Esophagus (tissue), 2 donors: ENCODE data around the gene QSOX2. TPM values are rescaled to one million over a fixed set of nuclear protein-coding genes. Genes with fewer than 3 reads are reported as not detected.

Experiments used
- H3K27ac ChIP-seq, 2 donors: one replicate each; pipeline ENCODE4 v1.5.1; 2013; ENCODE audit warnings: low read depth in 2 of 2, mild to moderate bottlenecking in 2 of 2, inconsistent platforms in 1 of 2, low read length in 1 of 2, moderate library complexity in 1 of 2
- H3K27me3 ChIP-seq, 2 donors: one replicate each; pipeline ENCODE4 v1.6.1; 2013; ENCODE audit warnings: low read length in 2 of 2, control low read depth in 1 of 2, mild to moderate bottlenecking in 1 of 2; ENCODE audit not compliant: insufficient read depth in 2 of 2, control insufficient read depth in 1 of 2
- H3K36me3 ChIP-seq, 2 donors: one replicate each; pipeline ENCODE4 v1.6.1; 2013; ENCODE audit warnings: low read length in 1 of 2; ENCODE audit not compliant: control insufficient read depth in 2 of 2, insufficient read depth in 2 of 2
- H3K4me1 ChIP-seq, 2 donors: one replicate each; pipeline ENCODE4 v1.6.1; 2013; ENCODE audit warnings: low read length in 1 of 2; ENCODE audit not compliant: control insufficient read depth in 2 of 2, insufficient read depth in 2 of 2
- H3K4me3 ChIP-seq, 2 donors: one replicate each; pipeline ENCODE4 v1.5.1; 2013; ENCODE audit warnings: low read length in 2 of 2, mild to moderate bottlenecking in 2 of 2, low read depth in 1 of 2, moderate library complexity in 1 of 2
- H3K9me3 ChIP-seq, 2 donors: one replicate each; pipeline ENCODE4 v1.6.1; 2013; ENCODE audit warnings: mild to moderate bottlenecking in 2 of 2, low read depth in 1 of 2, low read length in 1 of 2, moderate library complexity in 1 of 2; ENCODE audit not compliant: control insufficient read depth in 2 of 2, insufficient read depth in 1 of 2
- WGBS, 2 donors: extraction: QIAGEN DNeasy Blood & Tissue Kit; methylation state at CpG; one replicate each; pipeline ENCODE4 v1.1.7; 2013; 5-methylcytosine and 5-hydroxymethylcytosine counted together
- polyA plus RNA-seq, 2 donors: library from polyadenylated mRNA; stranded (reverse); fragments of 200-250 nt; gene quantifications; one replicate each; pipeline ENCODE4 v1.2.3, GENCODE V29; 2013
- donor health status: healthy with polysubstance abuse.
- donor health status: Bipolar disorder and iron deficiency.

The QSOX2 gene
- polyA plus RNA-seq, 2 donors: 2.6 to 3.6 TPM

DNA sequence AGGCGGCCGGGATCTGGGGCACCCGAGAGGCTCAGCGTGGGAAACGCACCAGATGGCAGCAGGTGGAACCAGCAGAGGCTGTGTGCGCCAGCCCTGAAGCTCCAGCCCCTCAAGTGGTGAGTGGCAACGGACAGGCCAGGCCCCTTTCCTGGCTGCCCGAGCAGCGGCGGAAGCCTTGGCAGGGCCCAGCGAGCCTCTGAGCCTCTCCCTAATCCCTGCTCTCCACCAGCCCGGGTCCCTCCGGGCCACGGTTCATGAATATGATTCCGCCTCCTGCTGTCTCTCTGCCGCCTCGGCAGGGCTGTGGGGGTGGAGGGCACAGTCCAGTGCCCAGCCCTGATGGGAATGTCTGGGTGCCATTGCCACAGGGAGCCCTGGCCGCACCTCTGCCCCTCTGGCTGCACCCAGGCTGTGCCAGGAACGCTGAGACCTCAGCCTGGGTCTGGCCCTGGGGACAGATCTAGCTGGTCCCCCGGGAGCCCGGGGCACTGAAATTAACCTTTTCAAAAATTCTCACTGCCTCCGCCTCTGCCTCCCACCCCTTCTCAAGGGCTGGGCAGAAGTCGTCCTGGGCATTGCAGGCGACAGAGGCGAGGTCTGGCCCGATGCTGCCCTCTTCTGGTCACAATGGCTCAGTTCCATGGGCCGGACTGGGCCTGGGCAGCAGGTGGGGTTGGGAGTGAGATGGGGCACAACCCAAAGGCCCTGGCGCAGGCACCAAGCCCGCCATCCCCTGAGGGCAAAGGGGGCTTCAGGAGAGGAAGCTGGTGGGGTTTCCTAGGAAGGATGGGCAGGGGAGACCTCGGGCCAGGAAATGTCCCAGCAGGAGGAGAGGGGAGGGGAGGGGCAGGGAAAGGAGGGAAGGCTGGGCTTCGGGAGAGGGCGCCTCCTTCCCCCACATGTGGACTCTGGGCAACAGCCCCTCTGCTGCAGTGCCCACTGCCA lies 38.0 kb upstream of the QSOX2 start:
- WGBS, 2 donors: 12 to 17% methylated on average over 31 of the region's 32 CpGs
- no peak overlapping the region for H3K4me3 ChIP-seq
- H3K27ac ChIP-seq: no peak overlapping the region
- H3K4me1 ChIP-seq: no peaks in the 10 kb centered on the region
- H3K36me3 ChIP-seq: no peaks in the 10 kb centered on the region
- no peaks in the 10 kb centered on the region for H3K27me3 ChIP-seq
- H3K9me3 ChIP-seq: peaks cover 0 to 3% of the 10 kb centered on the region in 2 donors

DNA sequence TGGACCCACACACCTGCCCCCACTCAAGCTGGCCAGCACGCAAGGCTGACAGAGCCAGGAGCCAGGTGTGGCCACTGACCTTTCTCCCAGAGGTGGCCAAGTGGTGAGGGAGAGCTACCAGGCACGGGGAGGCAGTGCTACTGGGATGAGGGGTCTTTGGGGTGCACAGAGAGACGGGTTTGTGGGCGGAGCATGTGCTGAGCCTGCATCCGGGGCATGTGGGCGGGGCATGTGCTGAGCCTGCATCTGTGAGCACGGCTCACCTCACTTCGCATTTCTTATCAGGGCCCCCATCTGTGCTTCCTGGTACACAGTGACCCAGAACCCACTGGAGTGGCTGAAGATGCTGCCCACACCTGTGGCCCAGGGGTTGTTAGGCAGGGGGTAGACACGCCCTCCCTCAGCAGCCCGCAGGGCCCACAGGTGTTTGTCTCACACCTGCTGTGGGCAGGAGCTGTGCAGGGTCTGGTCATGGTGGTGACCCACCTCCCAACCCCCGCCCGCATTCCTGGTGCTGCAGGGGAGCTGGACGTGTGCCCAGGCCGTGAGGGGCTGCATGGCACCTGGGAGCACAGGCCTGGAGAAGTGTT lies 36.8 kb upstream of the QSOX2 start:
- Histone ChIP-seq H3K27me3 (no peaks in the 10 kb centered on the region), H3K27ac (no peak overlapping the region)
- 50 to 58% methylated on average over 14 of the region's 14 CpGs for WGBS, 2 donors

GRCh38 chr9:136281421-136282271 lies 36.0 kb upstream of the QSOX2 start:
- H3K9me3 ChIP-seq: no peaks in the 10 kb centered on the region
- no peaks in the 10 kb centered on the region for H3K4me1 ChIP-seq
- no peaks in the 10 kb centered on the region for H3K36me3 ChIP-seq
- no peaks in the 10 kb centered on the region for H3K27me3 ChIP-seq
- WGBS, 2 donors: 85 to 89% methylated on average over 39 of the region's 39 CpGs
- no peak overlapping the region for H3K4me3 ChIP-seq
- H3K27ac ChIP-seq: no peak overlapping the region

More for the DNA sequence above, 36.8 kb upstream of the QSOX2 start:
- Histone ChIP-seq H3K36me3 (no peaks in the 10 kb centered on the region), H3K9me3 (peaks cover 0 to 3% of the 10 kb centered on the region in 2 donors), H3K4me3 (no peak overlapping the region), H3K4me1 (no peaks in the 10 kb centered on the region)

DNA sequence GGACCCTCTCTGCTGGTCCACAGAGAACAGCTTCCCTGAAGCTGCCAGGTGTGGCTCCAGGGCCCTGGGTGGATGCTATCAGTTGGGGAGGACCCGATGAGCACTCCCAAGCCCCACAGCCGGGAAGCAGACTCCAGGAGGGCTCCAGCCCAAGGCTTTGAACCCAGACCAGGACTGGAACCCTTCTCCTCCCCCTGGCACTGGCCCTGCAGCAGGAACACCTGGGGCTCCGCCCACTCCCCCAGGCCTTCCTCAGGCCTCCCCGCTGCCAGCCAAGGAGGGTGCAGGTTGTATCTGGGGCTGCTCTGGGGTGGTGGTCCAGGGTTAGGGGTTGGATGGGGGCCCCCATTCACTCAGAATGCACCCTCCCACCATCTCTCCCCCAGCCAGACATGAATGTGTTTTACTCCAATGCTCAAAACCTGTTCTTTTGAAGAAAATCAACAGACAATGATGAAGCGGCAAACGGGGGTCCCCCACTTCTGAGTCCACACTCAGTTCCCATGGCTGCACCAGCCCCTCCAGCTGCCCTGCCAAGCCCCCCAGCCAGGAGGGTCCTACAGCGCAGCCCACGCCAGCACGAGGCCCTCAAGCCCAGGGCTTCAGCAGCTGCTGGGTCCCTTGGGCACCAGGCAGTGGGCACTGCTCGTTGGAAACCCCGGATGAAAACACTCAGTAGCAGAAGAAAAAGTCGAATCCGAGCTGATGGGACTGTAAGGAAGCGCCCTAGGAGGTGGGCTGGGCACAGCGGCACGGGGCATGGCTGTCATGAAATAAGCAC lies 35.1 kb upstream of the QSOX2 start:
- no peaks in the 10 kb centered on the region for H3K36me3 ChIP-seq
- H3K4me3 ChIP-seq: no peak overlapping the region
- H3K27ac ChIP-seq: no peak overlapping the region
- H3K27me3 ChIP-seq: no peaks in the 10 kb centered on the region
- no peaks in the 10 kb centered on the region for H3K9me3 ChIP-seq
- 83 to 89% methylated on average over 16 of the region's 16 CpGs for WGBS, 2 donors
- no peaks in the 10 kb centered on the region for H3K4me1 ChIP-seq

- no peak overlapping the region for H3K27ac ChIP-seq
- H3K27me3 ChIP-seq: peaks cover 0 to 4% of the 10 kb centered on the region in 2 donors
- no peaks in the 10 kb centered on the region for H3K9me3 ChIP-seq
- WGBS, 2 donors: 87 to 88% methylated on average over 6 of the region's 6 CpGs
- H3K4me3 ChIP-seq: no peak overlapping the region
- no peaks in the 10 kb centered on the region for H3K4me1 ChIP-seq
- no peaks in the 10 kb centered on the region for H3K36me3 ChIP-seq
These were observed 33.9 kb upstream of the QSOX2 start for GRCh38 chr9:136279471-136279870.

- 93 to 96% methylated on average over 1 of the region's 1 CpG for WGBS, 2 donors
These were observed 33.3 kb upstream of the QSOX2 start for GRCh38 chr9:136278894-136279293.

GRCh38 chr9:136278221-136278620 lies 32.6 kb upstream of the QSOX2 start:
- no peaks in the 10 kb centered on the region for H3K9me3 ChIP-seq
- H3K27ac ChIP-seq: no peak overlapping the region
- H3K27me3 ChIP-seq: peaks cover 0 to 4% of the 10 kb centered on the region in 2 donors
- no peaks in the 10 kb centered on the region for H3K36me3 ChIP-seq
- no peak overlapping the region for H3K4me3 ChIP-seq
- WGBS, 2 donors: 87 to 88% methylated on average over 9 of the region's 9 CpGs
- no peaks in the 10 kb centered on the region for H3K4me1 ChIP-seq

More at GRCh38 chr9:136278894-136279293, 33.3 kb upstream of the QSOX2 start:
- H3K4me3 ChIP-seq: no peak overlapping the region
- no peaks in the 10 kb centered on the region for H3K36me3 ChIP-seq
- no peaks in the 10 kb centered on the region for H3K9me3 ChIP-seq
- peaks cover 0 to 4% of the 10 kb centered on the region in 2 donors for H3K27me3 ChIP-seq
- H3K27ac ChIP-seq: no peak overlapping the region
- no peaks in the 10 kb centered on the region for H3K4me1 ChIP-seq

GRCh38 chr9:136277746-136278145 lies 32.1 kb upstream of the QSOX2 start:
- no peak overlapping the region for H3K4me3 ChIP-seq
- no peaks in the 10 kb centered on the region for H3K9me3 ChIP-seq
- peaks cover 0 to 4% of the 10 kb centered on the region in 2 donors for H3K27me3 ChIP-seq
- H3K36me3 ChIP-seq: no peaks in the 10 kb centered on the region
- no peak overlapping the region for H3K27ac ChIP-seq
- no peaks in the 10 kb centered on the region for H3K4me1 ChIP-seq
- 85 to 88% methylated on average over 14 of the region's 14 CpGs for WGBS, 2 donors

DNA sequence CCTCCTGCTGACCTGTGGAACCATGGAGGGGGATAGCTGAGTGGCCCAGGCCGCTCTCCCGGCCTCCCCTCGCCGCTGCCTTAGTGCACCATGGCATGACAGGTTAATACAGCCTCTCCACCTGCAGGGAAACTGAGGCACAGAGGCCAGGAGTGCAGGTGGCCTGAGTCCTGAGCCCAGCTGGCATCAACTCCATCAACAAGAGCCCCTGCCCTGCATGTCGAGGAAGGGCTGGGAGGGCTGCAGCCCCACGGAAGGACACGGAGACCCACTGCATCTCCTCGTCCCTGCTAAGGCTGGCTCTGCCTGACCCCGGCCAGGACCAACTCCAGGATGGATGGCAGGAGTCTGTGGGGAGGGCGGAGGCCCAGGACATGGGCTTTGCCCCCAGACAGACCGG lies 31.1 kb upstream of the QSOX2 start:
- Histone ChIP-seq H3K9me3 (no peaks in the 10 kb centered on the region), H3K36me3 (no peaks in the 10 kb centered on the region), H3K4me3 (no peak overlapping the region), H3K27ac (no peak overlapping the region), H3K4me1 (no peaks in the 10 kb centered on the region), H3K27me3 (peaks cover 0 to 4% of the 10 kb centered on the region in 2 donors)
- WGBS, 2 donors: 80% methylated on average over 11 of the region's 11 CpGs
